NCI-H345 (cell line): ENCODE data around the gene ISM2.

Source experiments
- DNase-seq: peaks from one replicate; lab custom pipeline; 2025; lab: John Stamatoyannopoulos, UW

ISM2 gene

GRCh38 chr14:77507762-77508161 lies 9.1 kb upstream of the ISM2 start:
- no peak for DNase-seq

- no peak for DNase-seq
Measured at GRCh38 chr14:77505031-77505430, 6.4 kb upstream of the ISM2 start.

- DNase-seq, result no peak
Measured at GRCh38 chr14:77503138-77503537, 4.5 kb upstream of the ISM2 start.

- no peak for DNase-seq
Measured at GRCh38 chr14:77502109-77502782, 3.6 kb upstream of the ISM2 start.

GRCh38 chr14:77498984-77499527 lies 440 bp upstream of the ISM2 start:
- DNase-seq, result peak; percentile 44

GRCh38 chr14:77495334-77495733 lies 3.3 kb downstream of the ISM2 start:
- DNase-seq, result no peak

GRCh38 chr14:77491056-77491455 lies 7.6 kb downstream of the ISM2 start:
- no peak for DNase-seq

- no peak for DNase-seq
Measured at GRCh38 chr14:77490347-77490986, 8.1 kb downstream of the ISM2 start.

GRCh38 chr14:77489041-77489440 lies 9.6 kb downstream of the ISM2 start:
- DNase-seq, result no peak

- no peak for DNase-seq
Measured at GRCh38 chr14:77488558-77488957, 10.1 kb downstream of the ISM2 start.

- no peak for DNase-seq
Measured at GRCh38 chr14:77485901-77486678, 12.5 kb downstream of the ISM2 start.

GRCh38 chr14:77485256-77485655 lies 13.4 kb downstream of the ISM2 start:
- no peak for DNase-seq

GRCh38 chr14:77482422-77482821 lies 16.2 kb downstream of the ISM2 start:
- DNase-seq, result no peak

- no peak for DNase-seq
Measured at GRCh38 chr14:77478796-77479195, 19.8 kb downstream of the ISM2 start.

GRCh38 chr14:77478029-77478428 lies 20.6 kb downstream of the ISM2 start:
- DNase-seq, result no peak

- DNase-seq, result no peak
Measured at GRCh38 chr14:77475432-77476115, 23.0 kb downstream of the ISM2 start.

GRCh38 chr14:77474479-77475177 lies 24.0 kb downstream of the ISM2 start:
- no peak for DNase-seq

GRCh38 chr14:77473921-77474320 lies 24.7 kb downstream of the ISM2 start:
- no peak for DNase-seq

- no peak for DNase-seq
Measured at GRCh38 chr14:77470224-77470870, 28.3 kb downstream of the ISM2 start.

- DNase-seq, result no peak
Measured at GRCh38 chr14:77469539-77469938, 29.1 kb downstream of the ISM2 start.

- DNase-seq, result no peak
Measured at GRCh38 chr14:77469067-77469505, 29.5 kb downstream of the ISM2 start.
